GM21619 (cell line): Measurements from ENCODE around the gene CRLF2.
"Not testable (repeated sequence)": the region's sequence is repeated elsewhere in the genome, so short reads cannot be mapped to it uniquely, and the experiment has no call there.

ENCODE experiments used
- ATAC-seq: cut with Tn5 transposase; IDR thresholded peaks from one replicate; pipeline ENCODE4 v1.9.1; 2021; ENCODE audit not compliant: unreplicated experiment

Gene CRLF2

DNA sequence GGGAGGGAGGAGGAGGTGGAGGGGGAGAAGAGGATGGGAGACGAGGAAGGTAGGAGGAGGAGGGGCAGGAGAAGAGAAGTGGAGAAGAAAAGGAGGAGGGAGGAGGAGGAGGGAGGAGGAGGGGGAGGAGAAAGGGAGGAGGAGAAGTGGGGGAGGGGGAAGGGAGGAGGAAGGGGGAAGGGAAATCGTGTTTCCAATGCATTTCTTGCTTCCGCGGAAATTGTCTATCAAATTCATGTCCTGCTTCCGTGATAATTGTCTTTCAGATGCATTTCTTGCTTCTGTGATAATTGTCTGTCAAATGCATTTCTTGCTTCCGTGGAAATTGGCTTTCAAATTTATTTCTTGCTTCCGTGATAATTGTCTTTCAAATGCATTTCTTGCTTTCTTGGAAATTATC is 43.3 kb downstream of the CRLF2 start:
- no peak for ATAC-seq

DNA sequence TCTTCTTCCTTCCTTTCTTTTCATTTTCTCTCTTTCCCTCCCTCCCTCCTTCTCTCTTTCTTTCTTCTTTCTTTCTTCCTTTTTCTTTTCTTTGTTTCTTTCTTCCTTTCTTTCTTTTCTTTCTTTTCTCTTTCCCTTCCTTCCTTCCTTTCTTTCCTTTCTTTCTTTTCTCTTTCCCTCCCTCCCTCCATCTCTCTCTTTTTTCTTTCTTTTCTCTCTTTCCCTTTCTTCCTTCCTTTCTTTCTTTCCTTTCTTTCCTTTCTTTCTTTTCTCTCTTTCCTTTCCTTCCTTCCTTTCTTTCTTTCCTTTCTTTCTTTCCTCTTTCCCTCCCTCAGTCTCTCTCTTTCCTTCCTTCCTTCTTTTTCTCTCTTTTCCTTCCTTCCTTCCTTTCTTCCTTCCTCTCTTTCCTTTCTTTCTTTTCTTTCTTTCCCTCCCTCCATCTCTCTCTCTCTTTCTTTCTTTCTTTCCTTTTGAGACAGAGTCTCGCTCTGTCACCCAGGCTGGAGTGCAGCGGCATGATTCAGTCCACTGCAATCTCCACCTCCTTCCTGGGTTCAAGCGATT is 44.4 kb downstream of the CRLF2 start:
- ATAC-seq = no peak

DNA sequence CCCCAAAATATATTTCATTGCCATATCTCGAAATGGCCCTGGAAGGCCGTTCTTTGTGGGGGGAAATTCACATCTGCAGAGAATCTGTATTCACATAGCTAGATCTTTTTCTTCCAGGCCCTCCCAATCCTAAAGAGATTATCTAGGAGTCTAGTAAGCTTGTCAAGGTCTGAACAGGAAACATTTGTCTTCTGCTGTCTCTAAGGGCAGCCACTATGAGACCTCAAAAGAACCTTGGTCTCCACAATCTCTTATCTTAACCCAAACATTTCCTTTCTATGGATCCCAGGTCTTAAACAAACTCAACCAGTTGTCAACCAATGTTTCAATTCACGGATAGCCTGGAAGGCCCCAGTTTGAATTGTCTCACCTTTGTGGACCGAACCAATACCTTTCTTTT is 45.0 kb downstream of the CRLF2 start:
- ATAC-seq = no peak

DNA sequence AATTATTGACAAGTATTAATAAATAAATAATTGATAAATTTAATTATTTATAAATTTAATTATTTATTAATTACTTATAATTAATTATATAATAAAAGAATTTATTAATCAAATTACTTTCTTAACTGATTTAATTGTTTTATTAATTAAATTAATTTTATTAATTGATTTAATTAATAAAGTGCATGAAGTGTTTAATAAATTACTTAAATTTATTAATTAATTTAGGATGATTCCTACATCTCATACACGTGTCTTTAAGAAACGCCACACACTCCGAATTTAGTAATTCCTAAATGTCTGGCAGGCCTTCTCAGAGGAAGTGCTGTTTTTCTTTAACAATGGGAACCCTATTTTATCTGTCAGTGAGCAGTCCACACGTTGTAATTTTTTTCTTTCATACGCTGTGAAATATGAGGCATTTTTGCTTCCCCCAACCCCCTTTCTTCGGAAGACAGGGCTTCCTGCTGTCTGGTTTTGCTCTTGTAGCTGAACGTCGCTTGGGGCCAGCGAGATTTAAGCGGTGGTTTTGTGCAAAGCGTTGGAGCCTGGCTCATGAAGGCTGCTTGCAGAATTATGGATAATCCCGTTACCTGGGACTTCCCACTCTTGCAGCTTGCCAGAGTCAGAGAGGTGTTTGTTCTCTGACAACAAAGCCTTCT is 46.8 kb downstream of the CRLF2 start:
- ATAC-seq = no peak

DNA sequence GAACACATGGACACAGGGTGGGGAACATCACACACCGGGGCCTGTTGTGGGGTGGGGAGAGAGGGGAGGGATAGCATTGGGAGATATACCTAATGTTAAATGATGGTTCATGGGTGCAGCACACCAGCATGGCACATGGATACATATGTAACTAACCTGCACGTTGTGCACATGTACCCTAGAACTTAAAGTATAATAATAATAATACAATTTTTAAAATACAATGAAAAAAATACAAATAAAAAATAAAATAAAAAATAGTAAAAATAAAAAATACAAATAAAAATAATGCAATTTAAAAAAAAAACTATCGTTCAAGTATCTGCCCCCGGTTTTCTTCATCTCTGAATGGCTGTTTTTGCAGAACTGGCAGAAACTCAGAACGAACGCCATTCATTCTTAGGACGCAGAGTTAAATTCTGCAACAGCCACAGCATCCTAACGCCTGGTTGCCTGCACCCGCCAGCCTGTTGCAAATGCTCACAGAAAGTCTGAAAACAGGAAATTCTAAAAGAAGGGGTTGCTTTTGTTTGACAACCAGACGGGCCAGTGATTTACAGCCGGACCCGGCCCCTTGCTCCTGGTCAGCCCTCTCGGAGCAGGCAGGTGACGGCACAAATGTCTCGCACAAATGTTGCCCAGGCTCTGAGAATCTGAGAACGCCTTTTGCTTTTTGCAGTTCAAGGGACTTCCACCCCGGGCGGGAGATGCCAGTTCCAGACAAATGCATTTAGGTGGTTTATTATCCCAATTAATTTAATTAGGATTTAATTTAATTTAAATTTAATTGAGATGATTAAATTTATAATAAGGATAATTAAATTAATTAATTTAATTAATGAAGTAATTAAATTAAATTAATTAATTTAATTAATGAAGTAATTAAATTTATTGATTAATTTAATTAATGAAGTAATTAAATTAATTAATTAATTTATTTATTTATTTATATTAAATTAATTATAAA is 47.8 kb downstream of the CRLF2 start:
- no peak for ATAC-seq

DNA sequence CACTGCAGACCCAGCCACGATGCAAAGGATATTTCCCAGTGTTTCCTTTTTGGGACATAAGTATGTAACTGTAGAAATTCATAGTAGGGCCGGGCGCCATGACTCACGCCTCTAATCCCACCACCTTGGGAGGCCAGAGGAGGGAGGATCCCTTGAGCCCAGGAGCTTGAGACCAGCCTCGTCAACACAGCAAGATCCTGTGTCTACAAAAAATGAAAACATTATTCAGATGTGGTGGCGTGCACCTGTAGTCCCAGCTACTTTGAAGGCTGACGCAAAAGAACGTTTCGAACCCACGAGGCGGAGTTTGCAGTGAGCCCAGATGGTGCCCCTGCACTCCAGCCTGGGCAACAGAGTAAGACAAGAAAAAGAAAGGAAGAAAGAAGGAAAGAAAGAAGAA is 49.2 kb downstream of the CRLF2 start:
- ATAC-seq = no peak

DNA sequence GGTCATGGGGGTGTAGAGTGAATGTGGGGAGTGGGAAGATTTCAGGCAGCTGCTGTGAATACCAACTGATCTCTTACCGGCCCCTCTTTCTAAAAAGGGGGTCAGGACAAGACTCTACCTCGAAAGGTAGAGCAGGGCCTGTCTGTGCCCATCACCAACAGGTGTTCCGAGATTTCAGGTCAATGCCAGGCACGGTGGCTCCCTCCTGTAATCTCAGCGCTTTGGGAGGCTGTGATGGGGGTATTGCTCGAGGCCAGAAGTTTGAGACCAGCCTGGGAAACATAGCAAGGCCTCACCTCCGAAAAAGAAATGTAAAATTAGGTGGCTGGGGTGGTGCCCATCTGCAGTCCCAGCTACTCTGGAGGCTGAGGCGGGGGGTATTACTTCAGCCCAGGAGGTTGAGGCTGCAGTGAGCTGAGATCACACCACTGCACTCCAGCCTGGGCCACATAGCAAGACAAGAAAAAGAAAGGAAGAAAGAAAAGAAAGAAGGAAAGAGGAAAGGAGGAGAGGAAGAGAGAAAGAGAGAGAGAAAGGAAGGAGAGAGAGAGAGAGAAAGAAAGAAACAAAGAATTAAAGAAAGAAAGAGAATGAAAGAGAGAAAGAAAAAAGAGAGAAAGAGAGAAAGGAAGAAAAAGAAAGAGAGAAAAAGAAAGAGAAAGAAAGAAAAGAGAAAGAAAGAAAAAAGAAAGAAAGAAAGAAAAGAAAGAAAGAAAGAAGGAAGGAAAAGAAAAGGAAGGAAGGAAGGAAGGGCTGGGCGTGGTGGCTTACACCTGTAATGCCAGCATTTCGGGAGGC is 50.1 kb downstream of the CRLF2 start:
- no peak for ATAC-seq

DNA sequence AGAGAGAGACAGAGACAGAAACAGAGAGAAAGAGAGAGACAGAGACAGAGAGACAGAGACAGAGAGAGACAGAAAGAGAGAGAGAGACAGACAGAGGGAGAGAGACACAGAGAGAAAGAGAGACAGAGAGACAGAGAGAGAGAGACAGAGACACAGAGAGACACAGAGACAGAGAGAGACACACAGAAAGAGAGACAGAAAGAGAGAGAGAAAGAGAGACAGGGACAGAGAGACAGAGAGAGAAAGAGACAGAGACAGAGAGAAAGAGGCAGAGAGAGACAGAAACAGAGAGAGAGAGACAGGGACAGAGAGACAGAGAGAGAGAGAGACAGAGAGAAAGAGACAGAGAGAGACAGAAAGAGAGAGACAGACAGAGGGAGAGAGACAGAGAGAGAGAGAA is 52.9 kb downstream of the CRLF2 start:
- no peak for ATAC-seq

DNA sequence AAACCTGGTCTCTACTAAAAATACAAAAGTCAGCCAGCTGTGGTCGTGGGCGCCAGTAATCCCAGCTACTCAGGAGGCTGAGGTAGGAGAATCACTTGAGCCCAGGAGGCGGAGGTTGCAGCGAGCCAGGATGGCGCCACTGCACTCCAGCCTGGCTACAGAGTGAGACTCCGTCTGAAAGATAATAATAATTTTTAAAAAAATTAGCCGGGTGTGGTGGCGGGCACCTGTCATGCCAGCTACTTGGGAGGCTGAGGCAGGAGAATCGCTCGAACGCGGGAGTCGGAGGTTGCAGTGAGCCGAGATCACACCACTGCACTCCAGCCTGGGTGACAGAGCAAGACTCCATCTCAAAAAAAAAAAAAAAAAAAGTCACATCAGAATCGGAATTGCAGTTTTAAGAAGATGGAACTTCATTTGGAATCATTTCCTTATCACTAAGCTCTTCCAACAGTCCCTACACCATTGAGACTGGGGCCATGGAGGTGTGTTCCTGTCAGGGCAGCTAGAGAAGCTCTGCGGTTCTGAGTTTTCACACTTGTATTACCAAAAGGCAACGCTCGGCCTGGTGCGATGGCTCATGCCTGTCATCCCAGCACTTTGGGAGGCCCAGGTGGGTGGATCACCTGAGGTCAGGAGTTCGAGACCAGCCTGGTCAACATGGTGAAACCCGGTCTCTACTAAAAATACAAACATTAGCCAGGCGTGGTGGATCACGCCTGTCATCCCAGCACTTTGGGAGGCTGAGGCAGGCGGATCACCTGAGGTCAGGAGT is 55.6 kb downstream of the CRLF2 start:
- ATAC-seq = not testable (repeated sequence)

DNA sequence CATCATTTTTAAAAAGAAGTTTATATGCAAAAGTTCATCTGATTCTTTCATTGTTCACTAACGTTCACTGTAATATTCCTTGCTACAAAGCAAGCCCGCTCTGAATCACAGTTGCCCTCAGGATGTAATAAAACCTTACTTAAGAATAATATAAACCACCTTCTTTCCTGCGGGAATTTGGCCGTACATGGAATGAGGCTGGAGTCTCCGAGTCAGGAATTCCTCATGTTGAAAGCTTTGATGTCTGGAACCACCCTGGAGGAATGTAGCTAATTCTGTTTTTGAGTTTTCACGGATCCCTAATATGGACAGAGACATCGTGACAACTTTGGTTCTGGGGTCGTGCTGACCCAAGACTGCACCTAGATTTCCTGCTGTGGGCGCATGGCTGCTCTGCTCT is 58.5 kb downstream of the CRLF2 start:
- ATAC-seq = no peak

DNA sequence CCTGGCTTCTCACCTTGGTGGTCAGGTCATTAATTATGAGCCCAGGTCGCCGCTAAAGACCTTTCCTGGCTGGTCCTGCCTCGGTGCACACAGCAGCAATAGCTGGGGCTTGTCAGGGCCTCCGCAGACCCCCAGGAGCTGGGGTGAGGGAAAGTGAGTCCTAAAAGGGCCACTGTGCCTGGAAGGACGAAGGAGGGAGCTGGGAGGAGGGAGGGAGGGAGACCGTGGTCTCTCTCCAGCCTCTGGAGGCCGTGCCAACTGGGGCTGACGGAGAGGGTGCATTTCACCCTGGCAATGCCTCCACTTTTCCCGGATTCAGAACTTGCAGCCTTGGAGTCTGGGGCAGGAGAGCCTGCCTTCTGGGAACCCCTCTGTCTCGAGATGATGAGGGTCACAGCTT is 60.4 kb downstream of the CRLF2 start:
- ATAC-seq = no peak

DNA sequence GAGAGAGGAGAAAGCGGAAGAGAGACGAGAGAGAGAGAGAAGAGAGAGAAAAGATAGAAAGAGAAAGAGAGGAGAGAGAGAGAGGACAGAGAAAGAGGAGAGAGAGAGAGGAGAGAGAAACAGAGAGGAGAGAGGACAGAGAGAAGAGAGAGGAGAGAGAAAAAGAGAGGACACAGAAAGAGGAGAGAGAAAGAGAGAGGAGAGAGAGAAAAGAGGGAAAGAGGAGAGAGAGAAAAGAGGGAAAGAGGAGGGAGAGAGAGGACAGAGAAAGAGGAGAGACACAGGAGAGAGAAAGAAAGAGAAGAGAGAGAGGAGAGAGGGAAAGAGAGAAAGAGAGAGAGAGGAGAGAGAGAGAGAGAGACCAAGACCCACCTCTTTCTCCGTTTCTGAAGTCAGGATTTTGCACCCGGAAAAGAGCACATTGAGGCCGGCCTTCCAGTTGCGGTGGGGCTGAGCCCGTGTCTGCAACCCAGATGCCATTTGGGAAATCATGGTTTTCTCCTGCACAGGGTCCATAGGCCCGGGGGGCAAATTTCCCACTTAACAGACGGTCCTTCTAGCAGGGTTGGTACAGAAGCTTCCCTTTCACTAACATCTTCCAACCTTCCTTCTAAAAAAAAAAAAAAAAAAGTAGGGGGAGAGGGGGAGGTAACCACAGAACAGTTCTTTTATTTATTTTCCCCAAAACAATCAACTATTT is 60.9 kb downstream of the CRLF2 start:
- no peak for ATAC-seq

DNA sequence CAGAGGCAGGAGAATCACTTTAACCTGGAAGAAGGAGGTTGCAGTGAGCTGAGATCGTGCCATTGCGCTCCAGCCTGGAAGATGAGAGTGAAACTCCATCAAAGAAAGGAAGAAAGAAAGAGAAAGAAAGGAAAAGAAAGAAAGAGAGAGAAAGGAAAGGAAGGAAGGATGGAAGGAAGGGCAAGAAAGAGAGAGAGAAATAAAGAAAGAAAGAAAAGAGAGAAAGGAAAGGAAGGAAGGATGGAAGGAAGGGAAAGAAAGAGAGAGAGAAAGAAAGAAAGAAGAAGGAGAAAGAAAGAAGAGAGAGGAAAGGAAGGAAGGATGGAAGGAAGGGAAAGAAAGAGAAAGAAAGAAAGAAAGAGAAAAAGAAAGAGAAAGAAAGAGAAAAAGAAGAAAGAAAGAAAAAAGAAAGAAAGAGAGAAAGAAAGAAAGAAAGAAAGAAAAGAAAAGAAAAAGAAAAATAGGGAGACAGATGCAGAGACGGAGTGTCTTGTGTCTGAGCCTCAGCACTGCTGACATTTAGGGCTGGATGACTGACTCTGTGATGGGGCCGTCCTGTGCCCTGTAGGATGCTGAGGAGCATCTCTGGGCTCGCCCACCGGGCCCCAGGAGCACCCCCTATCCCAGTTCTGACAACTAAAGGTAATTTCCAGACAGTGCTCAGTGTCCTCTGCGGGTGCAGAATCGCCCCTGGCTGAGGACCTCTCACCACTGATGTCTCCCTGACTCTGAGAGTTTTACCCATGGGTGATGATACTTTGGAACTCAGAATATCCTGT is 61.7 kb downstream of the CRLF2 start:
- ATAC-seq = no peak

DNA sequence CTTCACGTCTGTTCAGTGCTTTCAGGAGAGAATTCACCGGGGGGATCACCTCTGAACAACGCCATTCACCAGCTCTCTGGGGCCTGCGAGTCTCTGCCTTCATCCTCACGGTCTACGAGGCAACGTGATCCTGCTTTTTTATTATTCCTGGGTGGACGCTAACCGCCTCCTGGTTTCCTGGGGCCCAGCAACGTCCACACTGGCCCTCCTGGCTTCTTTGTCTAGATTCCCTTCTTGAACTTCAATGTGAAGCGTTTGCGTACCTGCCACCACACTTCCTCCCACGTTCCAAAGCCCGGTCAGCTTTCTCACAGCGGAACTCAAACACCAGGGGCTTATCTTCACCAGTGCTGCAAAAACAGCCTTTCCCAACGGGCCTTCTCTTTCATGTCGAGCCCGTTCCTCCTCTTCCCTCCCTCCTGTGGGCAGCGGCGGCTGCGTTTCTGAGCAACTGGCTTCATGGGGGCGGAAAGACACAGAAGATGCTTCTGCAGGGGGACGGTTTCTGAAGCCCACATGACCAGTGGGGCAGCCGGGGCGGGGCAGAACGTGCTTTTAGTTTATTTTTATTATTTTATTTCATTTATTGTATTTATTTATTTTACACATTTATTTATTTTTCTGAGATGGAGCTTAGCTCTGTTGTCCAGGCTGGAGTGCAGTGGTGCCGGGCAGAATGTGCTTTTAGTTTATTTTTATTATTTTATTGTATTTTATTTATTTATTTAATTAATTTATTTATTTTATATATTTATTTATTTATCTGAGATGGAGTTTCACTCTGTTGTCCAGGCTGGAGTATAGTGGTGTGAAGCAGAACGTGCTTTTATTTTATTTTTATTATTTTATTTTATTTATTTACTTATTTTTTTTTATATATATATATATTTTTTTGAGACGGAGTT is 64.6 kb downstream of the CRLF2 start:
- ATAC-seq = no peak

DNA sequence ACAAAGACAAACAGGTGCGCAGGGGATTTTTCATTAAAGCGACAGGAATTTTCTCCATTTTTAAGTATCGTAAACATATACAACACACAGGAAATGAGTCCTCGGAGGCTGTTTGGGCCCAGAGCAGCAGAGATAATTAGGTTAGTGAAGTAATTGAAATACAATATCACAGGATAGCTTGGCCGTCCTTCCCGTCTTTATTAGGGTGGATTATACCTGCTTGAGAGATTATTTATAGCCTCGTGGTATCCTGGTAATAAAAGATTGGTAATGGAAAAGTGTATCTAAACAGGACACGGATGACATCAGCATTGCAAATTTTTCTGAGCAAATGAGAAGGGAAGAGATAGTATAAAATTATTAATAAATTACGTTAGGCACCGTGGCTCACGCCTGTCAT is 68.2 kb downstream of the CRLF2 start:
- no peak for ATAC-seq
